HepG2 (cell line): ENCODE measurements around the gene VEPH1.

Experiments used
- GABPA ChIP-seq, 2 experiments: IDR thresholded peaks; 2 replicates each; pipeline ENCODE4 v1.6.1; 2011 to 2016; ENCODE audit warnings: low read depth in 2 of 2, low read length in 1 of 2, missing biosample characterization in 1 of 2, missing genetic modification characterization in 1 of 2
- HOXA5 ChIP-seq: sonication (generic); formaldehyde crosslinking; IDR thresholded peaks from 2 replicates; pipeline ENCODE4 v1.4.0; 2020; ENCODE audit warnings: missing genetic modification reagents
- MAFF ChIP-seq: IDR thresholded peaks from 2 replicates; pipeline ENCODE4 v1.6.1; 2011; ENCODE audit warnings: low read depth, low read length, improper control_type of control experiment
- MTF1 ChIP-seq: sonication (generic); formaldehyde crosslinking; IDR thresholded peaks from 2 replicates; pipeline ENCODE4 v1.5.0; 2020; ENCODE audit warnings: missing genetic modification reagents
- POLR2AphosphoS5 ChIP-seq: IDR thresholded peaks from 2 replicates; pipeline ENCODE4 v1.6.1; 2012; ENCODE audit warnings: low read depth, low read length
- TAF1 ChIP-seq: sonication (generic); formaldehyde crosslinking; IDR thresholded peaks from 2 replicates; pipeline ENCODE4 v1.4.0; 2020; ENCODE audit warnings: missing genetic modification reagents
- ZNF101 ChIP-seq: sonication (generic); formaldehyde crosslinking; IDR thresholded peaks from 2 replicates; pipeline ENCODE4 v1.4.0; 2020; ENCODE audit warnings: mild to moderate bottlenecking, low read depth, missing genetic modification reagents, borderline replicate concordance
- ZNF513 ChIP-seq: sonication (generic); formaldehyde crosslinking; conservative IDR thresholded peaks from 2 replicates; pipeline ENCODE4 v1.5.0; 2020; ENCODE audit warnings: missing genetic modification reagents

- TF ChIP-seq ZNF513 (CRISPR knock-in tag) (no peak), POLR2AphosphoS5 (no peak), MTF1 (CRISPR knock-in tag) (no peak), HOXA5 (CRISPR knock-in tag) (no peak), MAFF (no peak), TAF1 (CRISPR knock-in tag) (no peak), ZNF101 (CRISPR knock-in tag) (no peak), GABPA (IDR thresholded peaks at IDR 0.05; ENCODE audit: low read depth, low read length) (no peak), GABPA (CRISPR knock-in tag; IDR thresholded peaks at IDR 0.05; ENCODE audit: low read depth) (no peak)
Observed at GRCh38 chr3:157531301-157531660, 28.1 kb upstream of the VEPH1 start.
